Stimulated activated CD4-positive, alpha-beta T cell treated with anti-CD3 and anti-CD28 coated beads, Interleukin-15, amount 100 ng/mL, for 24 hours (primary cell): ENCODE data around the gene SIX2.

Experiments
- DNase-seq: peaks from one replicate; pipeline ENCODE4 v3.0.0-alpha.2; 2020

SIX2 gene

GRCh38 chr2:45000921-45001868 is 8.1 kb downstream of the SIX2 start:
- no peak for DNase-seq

GRCh38 chr2:45000341-45000901 is 8.8 kb downstream of the SIX2 start:
- DNase-seq: no peak

- no peak for DNase-seq
Measured at GRCh38 chr2:44999540-44999939, 9.7 kb downstream of the SIX2 start.

- no peak for DNase-seq
Measured at GRCh38 chr2:44997963-44998362, 11.3 kb downstream of the SIX2 start.

- DNase-seq: no peak
Measured at GRCh38 chr2:44996356-44996755, 12.9 kb downstream of the SIX2 start.

GRCh38 chr2:44994377-44994776 is 14.9 kb downstream of the SIX2 start:
- DNase-seq: no peak

GRCh38 chr2:44989176-44989575 is 20.1 kb downstream of the SIX2 start:
- DNase-seq: no peak

GRCh38 chr2:44983836-44984604 is 25.2 kb downstream of the SIX2 start:
- no peak for DNase-seq

GRCh38 chr2:44981714-44982108 is 27.5 kb downstream of the SIX2 start:
- DNase-seq: peak; percentile 79

- DNase-seq: no peak
Measured at GRCh38 chr2:44980751-44981713, 28.2 kb downstream of the SIX2 start.

- DNase-seq: no peak
Measured at GRCh38 chr2:44979581-44979980, 29.7 kb downstream of the SIX2 start.

GRCh38 chr2:44975571-44976450 is 33.4 kb downstream of the SIX2 start:
- peak; percentile 14 for DNase-seq

GRCh38 chr2:44974064-44974715 is 35.1 kb downstream of the SIX2 start:
- DNase-seq: no peak

- DNase-seq: no peak
Measured at GRCh38 chr2:44972771-44973535, 36.3 kb downstream of the SIX2 start.

- no peak for DNase-seq
Measured at GRCh38 chr2:44970846-44971450, 38.3 kb downstream of the SIX2 start.

GRCh38 chr2:44969936-44970335 is 39.3 kb downstream of the SIX2 start:
- DNase-seq: no peak

GRCh38 chr2:44967727-44968432 is 41.4 kb downstream of the SIX2 start:
- no peak for DNase-seq

GRCh38 chr2:44967056-44967455 is 42.2 kb downstream of the SIX2 start:
- no peak for DNase-seq

- DNase-seq: no peak
Measured at GRCh38 chr2:44965684-44966083, 43.6 kb downstream of the SIX2 start.
